Peyer's patch (tissue), 4 donors: ENCODE data around the gene BCL2L11. TPM values are rescaled to one million over a fixed set of nuclear protein-coding genes. Genes with fewer than 3 reads are reported as not detected.

Experiments used
- DNase-seq, 3 donors: peaks; one replicate each; pipeline ENCODE4 v3.0.0-alpha.2; 2017 to 2019
- H3K27ac ChIP-seq, 4 donors: fragments of 200-600 bp; sonication (generic); one replicate each; pipeline ENCODE4 v1.5.1; 2016 to 2019
- H3K27me3 ChIP-seq, 2 donors: fragments of 200-600 bp; sonication (generic); one replicate each; pipeline ENCODE4 v1.5.1; 2019
- H3K36me3 ChIP-seq, 3 donors: fragments of 200-600 bp; sonication (generic); one replicate each; pipeline ENCODE4 v1.5.1; 2016 to 2019
- H3K4me1 ChIP-seq, 4 donors: fragments of 200-600 bp; sonication (generic); one replicate each; pipeline ENCODE4 v1.5.1; 2016 to 2019
- H3K4me3 ChIP-seq, 4 donors: fragments of 200-600 bp; sonication (generic); 1 replicate in 3 of 4; 2 replicates in 1 of 4; pipeline ENCODE4 v1.5.1; 2016 to 2019; ENCODE audit warnings: mild to moderate bottlenecking in 1 of 4
- H3K9me3 ChIP-seq, 4 donors: fragments of 200-600 bp; sonication (generic); one replicate each; pipeline ENCODE4 v1.5.1; 2016 to 2019; ENCODE audit warnings: mild to moderate bottlenecking in 1 of 4
- CTCF ChIP-seq, 6 experiments: fragments of 450-650 bp in 4 of 6; fragments of 200-600 bp in 2 of 6; sonication (generic) in 1 of 6; IDR thresholded peaks; one replicate each; pipeline ENCODE4 v1.5.1; 2017 to 2019; ENCODE audit warnings: antibody characterized with exemption in 6 of 6, mild to moderate bottlenecking in 3 of 6, moderate library complexity in 1 of 6
- POLR2A ChIP-seq, 2 donors: fragments of 450-650 bp; IDR thresholded peaks; one replicate each; pipeline ENCODE4 v1.5.1; 2017; ENCODE audit warnings: antibody characterized with exemption in 2 of 2, mild to moderate bottlenecking in 2 of 2, moderate library complexity in 2 of 2
- total RNA-seq, 4 donors: library from RNA; depleted of rRNA; stranded (reverse); fragments of >200 nt; gene quantifications; one replicate each; pipeline ENCODE4 v1.1.0, GENCODE V29; 2016

The BCL2L11 gene
- total RNA-seq, 4 donors from 2014 or later, result 35.9 to 98.1 (median 62.2) TPM

DNA sequence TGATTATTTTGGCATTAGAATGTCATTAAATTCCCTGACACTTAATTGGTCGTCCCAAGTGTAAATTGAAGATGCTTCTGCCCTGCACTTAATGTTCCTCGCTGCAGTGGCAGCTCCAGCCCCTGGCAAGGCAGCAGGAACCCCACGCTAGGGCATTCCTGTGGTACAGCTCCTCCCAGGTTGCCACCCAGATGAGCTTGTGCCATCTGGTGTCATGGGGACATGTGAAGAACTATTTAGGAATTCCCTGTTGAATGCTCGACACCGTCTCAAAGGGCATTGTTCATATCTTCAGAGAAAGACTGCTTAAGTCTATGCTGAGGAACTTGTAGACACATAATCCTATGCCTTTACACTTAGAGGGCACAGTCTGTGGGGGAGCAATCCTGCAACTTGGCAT lies 38.9 kb downstream of the BCL2L11 start:
- H3K36me3 ChIP-seq, result peaks cover 0 to 25% (median 0%) of the 10 kb centered on the region in 3 donors
- H3K4me1 ChIP-seq, result peaks cover 0 to 6% (median 0%) of the 10 kb centered on the region in 4 donors
- no peak overlapping the region for H3K27ac ChIP-seq
- no peak for DNase-seq
- no peak for TF ChIP-seq CTCF (IDR thresholded peaks at IDR 0.05)
- TF ChIP-seq POLR2A (IDR thresholded peaks at IDR 0.05), result no peak
- H3K9me3 ChIP-seq, result no peaks in the 10 kb centered on the region
- no peaks in the 10 kb centered on the region for H3K27me3 ChIP-seq
- no peak overlapping the region for H3K4me3 ChIP-seq

GRCh38 chr2:111160758-111161157 lies 40.0 kb downstream of the BCL2L11 start:
- H3K27ac ChIP-seq, result no peak overlapping the region
- no peak for DNase-seq
- H3K4me3 ChIP-seq, result no peak overlapping the region

DNA sequence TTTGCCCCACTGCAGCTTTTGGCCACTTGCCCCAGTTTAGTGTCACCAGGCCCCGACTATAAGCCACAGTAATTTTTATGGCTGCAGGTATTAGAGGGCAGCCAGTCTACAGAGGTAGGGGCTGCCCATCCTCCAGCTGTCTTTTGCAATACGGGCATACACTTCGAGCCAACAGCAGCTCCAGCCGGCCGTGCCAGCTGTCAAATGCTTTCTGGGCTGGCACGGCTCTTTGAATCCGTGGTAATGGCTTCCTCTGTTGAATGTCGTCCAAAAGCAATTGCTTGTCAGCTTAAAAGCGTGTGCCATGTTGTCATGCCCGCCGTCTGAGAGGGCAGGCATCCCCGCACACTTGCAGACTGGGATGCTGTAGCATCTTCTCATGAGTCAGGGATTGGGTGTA lies 41.3 kb downstream of the BCL2L11 start:
- TF ChIP-seq POLR2A (IDR thresholded peaks at IDR 0.05) (no peak), CTCF (IDR thresholded peaks at IDR 0.05) (no peak)
- Histone ChIP-seq H3K36me3 (peaks cover 0 to 38% (median 0%) of the 10 kb centered on the region in 3 donors), H3K27ac (no peak overlapping the region), H3K9me3 (no peaks in the 10 kb centered on the region), H3K4me3 (no peak overlapping the region), H3K27me3 (no peaks in the 10 kb centered on the region), H3K4me1 (peaks cover 0 to 6% (median 0%) of the 10 kb centered on the region in 4 donors)
- no peak for DNase-seq

More at GRCh38 chr2:111160758-111161157, 40.0 kb downstream of the BCL2L11 start:
- H3K36me3 ChIP-seq, result peaks cover 0 to 30% (median 0%) of the 10 kb centered on the region in 3 donors
- no peaks in the 10 kb centered on the region for H3K9me3 ChIP-seq
- no peaks in the 10 kb centered on the region for H3K27me3 ChIP-seq
- H3K4me1 ChIP-seq, result peaks cover 0 to 6% (median 0%) of the 10 kb centered on the region in 4 donors
- TF ChIP-seq CTCF (IDR thresholded peaks at IDR 0.05), result no peak
- no peak for TF ChIP-seq POLR2A (IDR thresholded peaks at IDR 0.05)

GRCh38 chr2:111162718-111163331 lies 42.1 kb downstream of the BCL2L11 start:
- TF ChIP-seq POLR2A (IDR thresholded peaks at IDR 0.05), result no peak
- no peak for TF ChIP-seq CTCF (IDR thresholded peaks at IDR 0.05)
- Histone ChIP-seq H3K9me3 (no peaks in the 10 kb centered on the region), H3K4me3 (no peak overlapping the region), H3K36me3 (peaks cover 0 to 38% (median 0%) of the 10 kb centered on the region in 3 donors), H3K4me1 (peaks cover 0 to 6% (median 0%) of the 10 kb centered on the region in 4 donors), H3K27me3 (no peaks in the 10 kb centered on the region), H3K27ac (no peak overlapping the region)
- no peak for DNase-seq

GRCh38 chr2:111164078-111164477 lies 43.4 kb downstream of the BCL2L11 start:
- no peak for TF ChIP-seq CTCF (IDR thresholded peaks at IDR 0.05)
- no peak for TF ChIP-seq POLR2A (IDR thresholded peaks at IDR 0.05)

More at GRCh38 chr2:111164078-111164477, 43.4 kb downstream of the BCL2L11 start:
- Histone ChIP-seq H3K27me3 (no peaks in the 10 kb centered on the region), H3K4me3 (no peak overlapping the region), H3K27ac (no peak overlapping the region), H3K4me1 (peaks cover 0 to 6% (median 0%) of the 10 kb centered on the region in 4 donors), H3K36me3 (peaks cover 0 to 33% (median 0%) of the 10 kb centered on the region in 3 donors), H3K9me3 (no peaks in the 10 kb centered on the region)
- DNase-seq, result no peak
